GM12865 (cell line): Measurements from ENCODE around the gene DNAH6.
A peak's percentile ranks its signal among the peaks of the same experiment; 100 is the strongest.

ENCODE experiments used
- DNase-seq: peaks from one replicate; pipeline ENCODE4 v3.0.0; 2010; ENCODE audit warnings: low read depth
- H3K4me3 ChIP-seq: 2 replicates; pipeline ENCODE4 v1.5.1; 2011; ENCODE audit warnings: mild to moderate bottlenecking, low read depth, low read length, control low read depth
- CTCF ChIP-seq: IDR thresholded peaks from 2 replicates; pipeline ENCODE4 v1.5.1; 2011; ENCODE audit warnings: low read length, control low read depth, low read depth, inconsistent platforms; ENCODE audit not compliant: insufficient read depth; ENCODE audit errors: missing control alignments

DNAH6 gene

DNA sequence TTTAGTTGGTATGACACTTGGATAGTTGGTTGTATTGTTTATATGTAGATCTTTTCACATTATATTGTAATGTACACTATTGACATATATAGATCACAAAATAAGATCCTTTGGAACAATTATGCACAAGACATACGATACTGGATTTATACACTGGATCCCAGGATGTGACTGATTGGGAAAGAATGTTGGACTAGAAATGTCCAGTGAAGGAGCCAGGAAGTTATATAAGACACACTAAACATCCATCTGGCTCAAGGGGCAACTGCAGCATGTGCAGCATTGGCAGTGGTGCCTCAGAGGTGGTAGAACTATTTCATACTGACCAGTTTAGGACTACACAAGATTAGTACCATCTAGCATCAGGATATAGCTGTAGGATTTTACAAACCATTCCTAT is 259.7 kb downstream of the DNAH6 start:
- no peak for TF ChIP-seq CTCF
- no peak overlapping the region for H3K4me3 ChIP-seq
- DNase-seq, result no peak

DNA sequence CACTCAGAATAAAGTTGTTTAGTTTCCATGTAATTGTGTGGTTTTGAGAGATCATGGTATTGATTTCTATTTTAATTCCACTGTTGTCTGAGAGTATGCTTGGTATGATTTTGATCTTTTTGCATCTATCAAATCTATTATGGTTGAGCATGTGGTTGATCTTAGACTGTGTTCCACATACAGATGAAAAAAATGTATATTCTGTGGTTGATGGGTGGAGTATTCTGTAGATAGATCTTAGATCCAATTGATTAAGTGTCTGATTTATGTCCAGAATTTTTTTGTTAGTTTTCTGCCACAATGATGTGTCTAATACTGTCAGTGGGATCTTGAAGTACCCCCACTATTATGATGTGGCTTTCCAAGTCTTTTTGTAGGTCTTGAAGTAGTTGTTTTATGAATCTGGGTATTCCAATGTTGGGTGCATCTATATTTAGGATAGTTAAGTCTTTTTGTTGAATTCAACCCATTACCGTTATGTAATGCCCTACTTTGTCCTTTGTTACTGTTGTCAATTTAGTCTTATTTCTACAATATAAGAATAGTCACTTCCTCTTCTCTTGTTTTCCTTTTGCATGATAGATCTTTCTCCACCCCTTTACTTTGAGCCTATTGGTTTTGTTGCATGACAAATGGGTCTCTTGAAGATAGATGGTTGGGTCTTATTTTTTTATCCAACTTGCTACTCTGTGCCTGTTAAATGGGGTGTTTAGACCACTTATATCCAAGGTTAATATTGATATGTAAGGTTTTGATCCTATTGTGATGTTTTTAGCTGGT is 262.8 kb downstream of the DNAH6 start:
- DNase-seq, result no peak
- TF ChIP-seq CTCF, result no peak
- no peak overlapping the region for H3K4me3 ChIP-seq

DNA sequence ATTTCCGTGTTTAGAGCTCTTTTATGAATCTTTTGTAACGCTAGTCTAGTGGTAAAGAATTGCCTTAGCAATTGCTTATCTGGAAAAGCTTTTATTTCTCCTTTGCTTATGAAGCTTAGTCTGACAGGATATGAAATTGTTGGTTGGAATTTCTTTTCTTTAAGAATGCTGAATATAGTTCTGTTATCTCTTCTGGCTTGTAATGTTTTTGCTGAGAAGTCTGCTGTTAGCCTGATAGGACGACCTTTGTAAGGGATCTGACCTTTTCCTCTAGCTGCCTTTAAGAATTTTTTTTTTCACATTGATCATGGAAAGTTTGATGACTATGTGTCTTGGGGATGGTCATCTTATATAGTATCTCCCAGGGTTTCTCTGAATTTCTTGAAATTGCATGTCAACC is 263.5 kb downstream of the DNAH6 start:
- TF ChIP-seq CTCF, result no peak
- no peak overlapping the region for H3K4me3 ChIP-seq
- no peak for DNase-seq

DNA sequence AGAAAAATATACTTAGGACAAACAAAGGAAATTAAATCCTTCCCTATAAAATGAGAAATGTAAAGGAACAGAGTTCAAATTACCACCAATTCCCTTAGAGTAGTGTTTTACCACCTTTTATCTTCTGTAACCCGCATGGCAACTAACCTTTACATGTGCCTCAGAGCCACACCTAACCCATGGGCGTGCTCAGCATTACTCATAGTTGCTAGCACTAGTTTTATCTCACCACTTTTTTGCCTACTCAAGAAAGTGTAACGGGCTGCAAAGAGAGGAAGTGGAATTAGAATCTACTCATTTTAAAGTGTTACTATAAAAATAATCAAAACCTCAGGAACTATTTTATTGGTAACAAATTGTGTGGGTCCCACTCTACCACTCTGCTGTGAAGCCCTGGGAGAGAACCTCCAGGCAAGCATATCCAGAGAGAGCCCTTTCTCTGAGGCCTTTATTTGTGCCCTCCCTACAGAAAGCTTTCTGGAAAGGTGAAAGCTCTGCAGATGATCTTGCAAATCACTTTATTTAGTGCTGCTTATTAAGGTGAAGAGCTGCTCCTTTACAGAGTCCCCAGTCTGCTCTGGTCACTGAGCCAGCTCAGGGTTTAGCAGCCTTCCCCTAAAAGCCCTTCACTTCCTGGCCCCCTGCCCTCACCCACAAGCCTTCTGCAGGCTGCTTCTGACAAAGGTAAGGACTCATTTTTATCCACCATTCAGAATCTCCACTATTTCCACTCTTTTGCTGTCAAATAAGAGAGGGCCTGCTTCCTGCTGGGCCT is 265.8 kb downstream of the DNAH6 start:
- TF ChIP-seq CTCF, result no peak
- H3K4me3 ChIP-seq, result no peak overlapping the region
- DNase-seq, result peak; percentile 32

GRCh38 chr2:84782717-84783442 is 266.6 kb downstream of the DNAH6 start:
- no peak for DNase-seq
- no peak overlapping the region for H3K4me3 ChIP-seq
- no peak for TF ChIP-seq CTCF

DNA sequence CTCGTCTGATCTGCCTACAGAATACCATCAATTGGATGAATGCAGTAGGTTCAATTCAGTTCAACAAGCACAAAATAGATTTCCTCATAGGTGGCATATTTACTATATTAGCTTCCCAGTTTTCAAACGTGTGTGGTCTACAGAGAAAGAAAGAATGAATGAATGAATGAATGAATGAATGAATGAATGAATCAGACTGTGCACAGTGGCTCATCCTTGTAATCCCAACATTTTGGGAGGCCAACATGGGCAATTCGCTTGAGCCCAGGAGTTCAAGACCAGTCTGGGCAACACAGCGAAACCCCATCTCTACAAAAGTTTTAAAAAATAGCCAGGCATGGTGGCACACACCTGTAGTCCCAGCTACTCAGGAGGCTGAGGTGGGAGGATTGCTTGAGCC is 269.7 kb downstream of the DNAH6 start:
- no peak for TF ChIP-seq CTCF
- no peak overlapping the region for H3K4me3 ChIP-seq
- DNase-seq, result no peak
